ENCODE data around the gene AVEN.

AVEN gene

DNA sequence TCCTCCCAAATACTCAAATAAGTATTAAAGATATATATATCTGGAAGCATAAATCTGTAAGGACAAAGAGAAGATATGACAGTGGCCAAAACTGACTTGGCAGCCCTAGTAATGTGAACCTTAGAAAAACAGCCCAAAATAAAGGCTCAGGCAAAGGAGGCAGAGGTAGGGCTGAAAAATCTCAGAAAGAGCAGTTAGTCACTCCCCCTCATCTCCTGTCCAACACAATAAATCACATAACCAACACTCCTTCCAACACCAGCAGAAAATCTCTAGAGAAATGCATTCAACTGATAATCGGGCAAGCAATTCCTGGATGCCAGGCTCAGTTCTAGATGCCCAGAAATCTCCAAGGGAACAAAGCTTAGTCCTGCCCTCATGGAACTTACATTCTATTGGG lies 92.9 kb downstream of the AVEN start:
- TF ChIP-seq CTCF (IDR thresholded peaks at IDR 0.05) (no peak), ZFX (IDR thresholded peaks at IDR 0.05; ENCODE audit: borderline replicate concordance) (no peak)
- H3K27ac ChIP-seq, result no peak overlapping the region

GRCh38 chr15:33941279-33942063 lies 97.5 kb downstream of the AVEN start:
- no peak for TF ChIP-seq CTCF (IDR thresholded peaks at IDR 0.05)
- no peak for TF ChIP-seq ZFX (IDR thresholded peaks at IDR 0.05; ENCODE audit: borderline replicate concordance)
- no peak overlapping the region for H3K27ac ChIP-seq

GRCh38 chr15:33934921-33935320 lies 104.1 kb downstream of the AVEN start:
- H3K27ac ChIP-seq, result no peak overlapping the region

GRCh38 chr15:33934396-33934795 lies 104.6 kb downstream of the AVEN start:
- H3K27ac ChIP-seq, result no peak overlapping the region
- TF ChIP-seq ZFX (IDR thresholded peaks at IDR 0.05; ENCODE audit: borderline replicate concordance) (no peak), CTCF (IDR thresholded peaks at IDR 0.05) (no peak)

More at GRCh38 chr15:33934921-33935320, 104.1 kb downstream of the AVEN start:
- TF ChIP-seq ZFX (IDR thresholded peaks at IDR 0.05; ENCODE audit: borderline replicate concordance) (no peak), CTCF (IDR thresholded peaks at IDR 0.05) (no peak)

GRCh38 chr15:33932734-33933133 lies 106.3 kb downstream of the AVEN start:
- no peak overlapping the region for H3K27ac ChIP-seq
- TF ChIP-seq ZFX (IDR thresholded peaks at IDR 0.05; ENCODE audit: borderline replicate concordance) (no peak), CTCF (IDR thresholded peaks at IDR 0.05) (no peak)

- TF ChIP-seq CTCF (IDR thresholded peaks at IDR 0.05) (no peak), ZFX (IDR thresholded peaks at IDR 0.05; ENCODE audit: borderline replicate concordance) (no peak)
- H3K27ac ChIP-seq, result no peak overlapping the region
Measured at GRCh38 chr15:33926260-33926659, 112.7 kb downstream of the AVEN start.

DNA sequence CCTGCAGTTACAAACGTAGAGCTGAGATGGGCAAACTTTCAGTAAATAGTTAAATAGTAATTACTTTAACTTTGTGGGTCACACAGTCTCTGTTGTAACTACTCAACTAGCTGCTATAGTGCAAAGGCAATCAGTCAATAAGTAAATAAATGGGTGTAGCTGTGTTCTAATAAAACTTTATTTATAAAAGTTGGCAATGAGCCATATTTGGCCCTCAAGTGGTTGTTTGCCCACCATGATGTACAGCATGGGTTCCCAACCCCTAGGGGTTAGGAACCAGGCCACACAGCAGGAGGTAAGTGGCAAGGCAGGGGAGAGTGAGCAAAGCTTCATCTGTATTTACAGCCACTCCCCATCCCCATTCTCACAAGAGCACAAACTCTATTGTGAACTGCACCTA lies 115.6 kb downstream of the AVEN start:
- TF ChIP-seq CTCF (IDR thresholded peaks at IDR 0.05) (no peak), ZFX (IDR thresholded peaks at IDR 0.05; ENCODE audit: borderline replicate concordance) (no peak)
- H3K27ac ChIP-seq, result no peak overlapping the region

Data from 22Rv1 (cell line).